Pons (tissue), 1 donor: ENCODE results near the gene EP400.

Experiments used
- DNase-seq: peaks from one replicate; pipeline ENCODE4 v3.0.0-alpha.2; 2016; ENCODE audit warnings: low spot score

Gene EP400

DNA sequence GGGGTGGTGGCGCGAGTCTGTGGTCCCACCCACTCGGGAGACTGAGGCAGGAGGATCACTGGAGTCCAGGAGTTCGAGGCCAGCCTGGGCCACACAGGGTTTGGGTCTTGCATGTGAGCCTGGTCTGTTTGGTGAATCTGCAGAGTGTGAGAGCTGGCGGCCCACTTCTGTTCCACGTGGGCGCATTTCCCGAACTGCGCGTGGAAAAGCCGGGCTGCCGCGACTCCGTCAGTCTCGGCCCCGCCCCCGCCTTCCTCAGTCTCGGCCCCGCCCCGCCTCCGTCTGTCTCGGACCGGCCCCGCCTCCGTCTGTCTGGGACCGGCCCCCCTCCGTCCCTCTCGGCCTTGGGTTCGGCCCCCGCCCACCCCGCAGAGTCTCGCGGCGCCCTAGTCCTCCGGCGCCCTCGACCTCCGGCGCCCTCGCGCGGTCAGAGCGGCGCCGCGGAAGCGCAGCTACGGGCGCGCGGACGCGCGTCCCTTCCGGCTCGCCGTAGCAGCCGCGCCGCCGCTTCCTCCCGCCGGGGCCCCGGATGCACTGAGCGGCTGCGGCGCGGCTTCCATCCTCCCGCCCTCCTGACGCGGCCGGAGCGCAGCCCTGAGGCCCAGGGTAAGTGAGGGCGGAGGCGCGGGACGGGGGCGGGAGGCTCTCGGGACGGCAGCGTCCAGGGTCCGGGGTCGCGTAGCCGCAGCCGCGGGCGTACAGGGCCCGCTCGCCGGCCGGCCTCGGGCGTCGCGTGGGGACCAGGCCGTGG, at the start of gene EP400:
Gene EP400 (plus strand): TSS at position 512 of the 751 bp plus-strand sequence. CDS start 10,678 bp downstream, outside the sequence.
- DNase-seq, result peak; percentile 79

- no peak for DNase-seq
Measured at GRCh38 chr12:131900397-131900796, 49.3 kb upstream of the EP400 start.

- no peak for DNase-seq
Measured at GRCh38 chr12:131901431-131902331, 48.1 kb upstream of the EP400 start.

- DNase-seq, result no peak
Measured at GRCh38 chr12:131902332-131903241, 47.2 kb upstream of the EP400 start.

GRCh38 chr12:131903270-131904255, 46.2 kb upstream of the EP400 start:
- DNase-seq, result no peak

DNA sequence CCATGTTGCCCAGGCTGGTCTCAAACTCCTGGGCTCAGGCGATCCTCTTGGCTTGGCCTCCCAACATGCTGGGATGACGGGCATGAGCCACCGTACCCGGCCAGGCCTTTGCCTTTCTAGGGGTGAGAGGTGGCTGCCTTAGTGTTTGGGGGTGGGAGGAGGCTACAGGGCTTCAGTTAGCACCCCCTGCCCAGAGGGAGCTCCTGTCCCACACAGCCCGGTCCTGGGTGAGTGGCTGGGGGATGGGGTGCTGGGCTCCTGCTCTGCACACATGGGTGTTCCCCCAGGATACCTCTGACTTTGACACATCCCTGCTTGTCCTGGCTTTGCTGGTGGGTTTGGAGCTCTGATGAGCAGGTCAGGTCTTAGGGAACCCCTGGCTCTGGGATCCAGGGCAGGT, 45.4 kb upstream of the EP400 start:
- DNase-seq, result no peak

DNA sequence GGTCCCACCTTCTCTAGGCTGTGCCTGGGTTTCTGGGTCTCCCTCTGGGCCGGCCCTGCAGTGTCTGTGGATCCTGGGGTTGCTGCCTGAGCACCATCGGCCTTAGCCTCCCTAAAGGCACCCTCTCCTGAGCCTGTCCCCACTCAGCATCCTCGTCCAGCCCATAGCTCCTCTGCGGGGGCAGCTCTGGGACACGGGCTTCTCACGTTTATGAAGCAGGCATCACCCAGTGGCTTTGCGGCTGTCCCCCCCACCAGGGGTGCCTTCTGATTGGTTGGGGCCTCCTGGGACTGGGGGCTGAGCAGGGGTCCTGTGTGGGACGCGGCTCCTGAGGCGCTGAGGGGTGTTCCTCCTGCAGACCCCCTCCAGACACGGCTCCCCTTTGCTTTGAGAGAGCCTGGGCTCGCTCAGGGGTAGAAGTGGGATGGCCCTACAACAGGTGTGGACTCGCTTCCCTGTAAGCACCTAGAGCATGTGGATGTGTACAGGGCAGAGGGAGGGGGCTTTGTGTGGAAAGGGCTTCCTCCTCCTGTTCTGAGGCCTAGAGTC, 44.6 kb upstream of the EP400 start:
- DNase-seq, result no peak

DNA sequence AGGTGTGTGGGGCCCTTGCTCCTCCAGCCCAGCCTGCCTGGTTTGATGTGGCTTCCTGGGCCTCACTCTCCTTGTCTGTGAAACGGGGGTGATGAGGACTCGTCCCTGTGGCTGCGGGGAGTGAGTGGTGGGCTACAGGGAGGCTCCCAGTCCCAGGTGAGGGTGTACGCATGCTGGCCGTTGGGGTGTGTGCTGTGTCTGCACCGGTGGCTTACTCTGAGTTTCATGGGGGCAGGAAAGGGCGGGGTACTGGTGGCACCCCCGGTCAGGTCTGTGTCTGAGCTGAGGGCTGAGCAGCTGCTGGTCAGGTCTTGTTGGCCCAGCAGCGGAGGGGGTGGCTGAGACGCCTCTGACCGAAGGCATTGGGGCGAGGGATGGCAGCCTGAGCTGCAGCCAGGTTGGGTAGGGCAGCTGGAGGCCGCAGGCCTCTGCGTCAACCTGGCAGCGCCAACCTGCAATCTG, 44.1 kb upstream of the EP400 start:
- no peak for DNase-seq

DNA sequence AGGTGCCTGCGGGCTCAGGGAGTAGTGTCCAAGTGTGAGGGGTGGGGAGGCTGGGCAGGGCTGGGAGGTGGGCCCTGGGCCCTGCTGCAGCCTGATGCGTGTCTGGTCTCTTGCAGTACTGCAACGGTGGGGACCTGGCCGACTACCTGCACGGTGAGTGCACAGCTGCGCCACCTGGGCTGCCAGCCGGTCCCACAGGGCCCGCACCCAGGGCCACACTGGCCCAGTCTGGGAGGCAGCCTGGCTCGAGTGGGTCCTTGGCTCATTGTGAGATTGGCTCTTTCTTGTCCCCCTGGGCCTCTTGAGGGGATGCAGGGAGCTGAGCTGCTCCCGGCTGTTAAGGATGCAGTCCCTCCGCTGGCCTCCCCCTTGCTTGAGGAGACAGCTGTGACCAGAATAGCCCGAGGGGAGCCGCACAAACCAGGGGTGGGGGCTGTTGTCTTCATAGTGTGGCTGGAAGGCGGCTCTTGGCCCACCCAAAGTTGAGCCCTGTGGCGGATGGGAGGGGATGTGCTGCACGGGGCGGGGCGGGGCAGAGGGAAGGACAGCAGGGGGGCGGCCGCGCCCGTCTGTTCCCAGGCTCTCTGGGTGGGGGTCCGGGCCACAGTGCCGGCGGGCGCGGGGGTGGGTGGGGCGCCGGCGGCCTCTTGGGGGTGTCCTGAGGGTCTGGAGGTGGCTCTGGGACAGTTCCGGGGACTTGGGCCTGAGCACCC, 42.2 kb upstream of the EP400 start:
- DNase-seq, result no peak

DNA sequence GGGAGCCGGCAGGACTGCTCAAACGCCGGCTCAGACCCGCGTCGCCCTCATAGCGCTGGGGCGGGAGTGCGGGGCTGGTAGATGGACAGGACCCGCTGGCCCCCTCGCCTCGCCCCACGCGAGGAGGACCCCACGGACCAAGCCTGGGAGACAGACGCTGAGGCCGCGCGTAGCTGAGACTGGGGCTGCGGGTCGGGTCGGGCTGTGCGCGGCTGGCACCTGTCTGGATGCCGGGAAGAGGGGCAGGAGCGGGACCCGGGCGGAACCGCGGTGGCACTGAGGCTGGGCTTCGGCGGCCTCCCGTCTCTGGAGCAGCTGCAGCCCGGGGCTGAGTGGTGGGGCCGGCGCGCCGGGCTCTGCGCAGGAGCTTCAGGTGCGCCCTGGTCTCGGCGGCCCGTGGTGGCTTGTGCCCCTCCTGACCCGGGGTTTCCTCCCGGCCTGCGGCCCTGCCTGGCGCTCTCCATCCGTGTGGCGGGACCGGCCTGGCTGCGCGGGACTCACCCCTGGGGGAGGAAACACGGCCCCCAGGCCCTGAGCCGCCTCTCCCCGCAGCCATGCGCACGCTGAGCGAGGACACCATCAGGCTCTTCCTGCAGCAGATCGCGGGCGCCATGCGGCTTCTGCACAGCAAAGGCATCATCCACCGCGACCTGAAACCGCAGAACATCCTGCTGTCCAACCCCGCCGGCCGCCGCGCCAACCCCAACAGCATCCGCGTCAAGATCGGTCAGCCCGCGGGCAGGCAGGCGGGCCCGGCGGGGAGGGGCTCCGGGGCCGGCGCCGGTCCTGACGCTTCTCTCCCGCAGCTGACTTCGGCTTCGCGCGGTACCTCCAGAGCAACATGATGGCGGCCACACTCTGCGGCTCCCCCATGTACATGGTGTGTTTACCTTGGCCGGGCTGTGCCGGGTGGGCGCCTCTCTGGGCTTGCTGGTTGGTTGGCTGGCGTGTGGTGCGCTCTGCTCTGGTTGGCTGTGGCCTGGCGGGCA, 41.4 kb upstream of the EP400 start:
- DNase-seq, result no peak

DNA sequence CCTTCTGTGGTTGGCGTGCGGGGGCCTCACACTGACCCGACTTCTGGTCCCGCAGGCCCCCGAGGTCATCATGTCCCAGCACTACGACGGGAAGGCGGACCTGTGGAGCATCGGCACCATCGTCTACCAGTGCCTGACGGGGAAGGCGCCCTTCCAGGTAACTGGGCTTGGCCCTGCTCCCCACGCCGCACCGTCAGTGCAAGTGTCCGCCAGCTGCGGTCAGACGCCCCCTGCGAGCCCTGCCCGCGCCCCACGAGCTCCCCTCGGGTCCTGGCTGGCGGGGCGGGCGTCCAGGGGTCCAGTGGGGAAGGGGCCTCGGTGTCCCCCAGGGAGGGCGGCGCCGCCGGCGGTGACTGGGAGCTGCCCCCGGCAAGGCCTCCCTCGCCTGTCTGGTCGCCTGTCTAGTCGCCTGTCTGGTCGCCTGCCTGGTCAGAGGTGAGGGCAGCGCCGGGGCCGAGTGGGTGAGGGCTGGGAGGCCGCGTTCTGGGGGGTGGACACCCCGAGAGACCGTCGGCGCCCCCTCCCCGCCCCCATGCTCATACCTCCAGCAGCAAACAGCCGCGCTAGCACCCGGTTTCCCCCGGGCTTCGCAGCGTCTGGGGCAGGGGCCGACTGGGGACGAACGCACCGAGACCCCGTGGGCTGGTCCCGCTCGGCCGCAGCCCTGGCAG, 40.5 kb upstream of the EP400 start:
- DNase-seq, result no peak

DNA sequence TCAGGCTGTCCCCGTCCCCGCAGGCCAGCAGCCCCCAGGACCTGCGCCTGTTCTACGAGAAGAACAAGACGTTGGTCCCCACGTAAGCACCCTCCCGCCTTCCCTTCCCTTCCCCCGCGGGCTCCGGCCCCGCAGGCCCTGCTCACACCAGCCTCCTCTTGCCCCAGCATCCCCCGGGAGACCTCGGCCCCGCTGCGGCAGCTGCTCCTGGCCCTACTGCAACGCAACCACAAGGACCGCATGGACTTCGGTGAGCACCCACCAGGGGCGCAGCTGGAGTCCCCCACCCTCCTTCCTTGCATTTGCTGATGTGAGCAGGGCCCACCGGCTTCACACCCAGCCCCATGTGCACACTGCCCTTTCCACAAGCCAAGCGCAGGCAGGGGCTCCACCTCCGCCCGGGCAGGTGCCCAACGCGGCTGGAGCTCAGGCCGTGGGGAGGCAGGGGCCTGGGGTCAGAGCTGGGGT, 40.0 kb upstream of the EP400 start:
- DNase-seq, result no peak

- DNase-seq, result no peak
Measured at GRCh38 chr12:131910302-131911027, 39.3 kb upstream of the EP400 start.

DNA sequence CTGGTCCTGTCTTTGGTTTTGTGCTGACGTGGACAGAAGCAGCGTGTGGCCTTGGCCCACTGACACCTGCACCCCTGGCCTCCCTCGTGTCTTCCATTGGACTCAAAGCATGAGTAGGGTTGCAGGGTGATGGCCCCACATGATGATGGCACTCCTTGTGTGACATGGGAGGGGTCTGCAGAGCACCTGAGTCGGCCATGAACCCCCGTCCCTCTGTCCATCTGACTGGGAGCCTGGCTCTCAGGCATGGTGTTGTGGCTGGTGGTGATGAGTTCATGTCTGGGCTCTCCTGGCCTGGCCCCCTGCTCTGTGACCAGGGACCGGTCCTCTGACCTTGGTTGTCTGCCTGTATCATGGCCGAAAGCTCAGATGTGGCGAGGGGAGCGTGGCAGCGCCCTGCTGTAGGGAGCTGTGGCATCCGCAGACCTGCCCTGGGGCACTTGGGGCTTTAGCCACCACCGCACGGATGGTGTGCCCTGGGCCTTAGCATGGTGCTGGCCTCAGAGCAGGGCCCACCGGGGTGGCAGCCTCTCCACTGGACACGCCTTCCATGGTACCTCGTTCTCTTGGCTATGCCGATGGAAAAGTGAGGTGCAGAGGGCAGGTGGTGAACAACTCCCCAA, 38.6 kb upstream of the EP400 start:
- DNase-seq, result no peak

- DNase-seq, result no peak
Measured at GRCh38 chr12:131911851-131912477, 37.8 kb upstream of the EP400 start.
